HEK293 (cell line): ENCODE measurements around the gene CTCFL.

ENCODE experiments used
- CTCF ChIP-seq: fragments of 450-650 bp; formaldehyde crosslinking; IDR thresholded peaks from 2 replicates; pipeline ENCODE4 v1.5.1; 2016; ENCODE audit warnings: missing biosample characterization, missing genetic modification characterization
- OVOL3 ChIP-seq: fragments of 450-650 bp; formaldehyde crosslinking; IDR thresholded peaks from 2 replicates; pipeline ENCODE4 v1.5.1; 2016; ENCODE audit warnings: missing biosample characterization, missing genetic modification characterization
- ZBTB17 ChIP-seq: fragments of 450-650 bp; formaldehyde crosslinking; IDR thresholded peaks from 2 replicates; pipeline ENCODE4 v1.5.1; 2016; ENCODE audit warnings: missing biosample characterization, missing genetic modification characterization
- ZNF324 ChIP-seq: fragments of 450-650 bp; formaldehyde crosslinking; IDR thresholded peaks from 2 replicates; pipeline ENCODE4 v1.5.1; 2016; ENCODE audit warnings: missing biosample characterization, missing genetic modification characterization

GRCh38 chr20:57495978-57496377, 29.0 kb downstream of the CTCFL start:
- TF ChIP-seq CTCF (tag by site-specific recombination) (no peak), ZNF324 (tag by site-specific recombination) (no peak), ZBTB17 (no peak), OVOL3 (tag by site-specific recombination) (no peak)
